ENCODE data around the gene RIPOR3.

The RIPOR3 gene

DNA sequence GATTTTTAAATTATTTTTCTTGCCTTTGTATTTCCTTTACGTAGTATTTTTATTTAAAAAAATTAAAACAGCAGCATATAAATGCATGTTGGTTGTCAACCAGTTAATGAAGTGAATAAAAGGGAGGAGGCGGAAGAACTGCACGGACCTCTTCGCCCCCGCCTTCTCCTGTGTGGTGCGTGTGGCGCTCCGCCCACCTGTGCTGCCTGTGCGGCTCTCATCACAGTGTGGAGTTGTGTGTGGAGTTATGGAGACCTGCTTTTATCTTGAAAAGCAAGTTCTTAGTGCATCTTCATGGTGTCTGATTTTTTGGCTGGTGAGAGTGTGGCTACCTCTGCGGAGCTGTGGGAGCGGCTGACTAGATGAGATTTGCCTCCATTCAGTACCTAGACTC, 122.8 kb downstream of the RIPOR3 start:
- DNase-seq: no peak

DNA sequence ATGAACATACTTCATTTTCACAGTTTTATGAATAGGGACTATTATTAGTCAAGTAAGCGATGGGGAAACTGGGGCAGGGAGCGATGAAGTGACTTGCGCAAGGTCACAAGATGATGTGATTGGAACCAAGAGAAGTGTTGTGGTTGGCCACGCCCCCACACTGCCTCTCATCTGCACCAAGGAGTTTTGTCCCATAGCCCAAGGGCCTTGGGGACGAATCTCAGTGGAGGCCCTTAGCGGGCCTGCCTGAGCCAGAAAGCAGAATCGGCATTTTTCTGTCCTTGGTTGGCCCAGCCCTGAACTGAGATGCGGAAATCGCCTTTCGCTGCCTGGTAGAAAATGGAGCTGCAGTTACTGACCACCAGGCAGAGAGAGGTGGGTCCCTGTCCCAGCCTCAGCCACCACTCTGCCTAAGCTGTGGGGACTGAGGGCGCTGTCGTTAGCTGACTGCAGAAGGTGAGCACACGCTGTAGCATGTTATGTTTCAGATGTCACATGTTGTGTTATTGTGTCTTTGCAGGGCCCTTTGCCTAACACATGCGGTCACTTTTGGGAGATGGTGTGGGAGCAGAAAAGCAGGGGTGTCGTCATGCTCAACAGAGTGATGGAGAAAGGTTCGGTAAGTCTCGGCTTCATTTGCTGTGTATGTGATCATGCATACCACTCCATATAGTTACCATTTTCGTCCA, 123.3 kb downstream of the RIPOR3 start:
- DNase-seq: no peak

DNA sequence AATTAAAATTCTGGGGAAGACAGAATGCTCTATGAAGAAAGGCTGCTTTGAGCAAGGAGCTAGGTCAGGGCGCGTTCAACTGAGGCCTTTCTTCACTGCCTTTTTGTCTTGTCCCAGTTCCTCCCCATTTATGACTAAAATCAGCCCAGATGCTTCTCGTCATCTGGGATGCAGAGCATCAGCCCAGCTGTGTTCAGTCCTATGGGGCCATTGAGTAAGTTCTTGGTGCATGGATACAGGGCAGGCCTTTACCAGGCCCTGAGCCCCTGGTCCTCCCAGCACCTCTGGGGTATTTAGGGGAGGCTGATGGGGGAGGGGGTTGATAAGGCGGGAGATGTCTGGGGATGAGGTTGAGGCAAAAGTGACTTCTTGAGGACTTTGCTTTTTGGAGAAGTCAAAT, 125.5 kb downstream of the RIPOR3 start:
- DNase-seq: no peak

DNA sequence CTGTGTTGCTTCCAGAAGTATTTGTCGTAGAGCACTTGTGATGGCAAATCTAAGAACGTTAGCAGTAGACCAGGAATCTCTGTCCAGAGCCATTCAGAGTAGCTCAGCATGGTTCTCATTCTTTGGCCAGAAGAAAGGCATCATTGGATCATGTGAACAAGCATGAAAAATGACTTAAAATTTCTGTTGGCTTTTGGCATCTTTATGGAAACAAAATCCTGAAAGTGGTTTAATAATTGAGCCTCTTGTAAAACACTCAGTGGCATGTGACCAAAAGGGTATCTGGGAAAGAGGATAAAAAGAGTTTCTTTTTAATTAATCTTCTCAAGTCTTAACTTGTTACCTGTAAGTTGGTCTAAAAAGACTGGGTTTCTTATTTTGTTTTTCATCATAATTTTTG, 126.0 kb downstream of the RIPOR3 start:
- no peak for DNase-seq

DNA sequence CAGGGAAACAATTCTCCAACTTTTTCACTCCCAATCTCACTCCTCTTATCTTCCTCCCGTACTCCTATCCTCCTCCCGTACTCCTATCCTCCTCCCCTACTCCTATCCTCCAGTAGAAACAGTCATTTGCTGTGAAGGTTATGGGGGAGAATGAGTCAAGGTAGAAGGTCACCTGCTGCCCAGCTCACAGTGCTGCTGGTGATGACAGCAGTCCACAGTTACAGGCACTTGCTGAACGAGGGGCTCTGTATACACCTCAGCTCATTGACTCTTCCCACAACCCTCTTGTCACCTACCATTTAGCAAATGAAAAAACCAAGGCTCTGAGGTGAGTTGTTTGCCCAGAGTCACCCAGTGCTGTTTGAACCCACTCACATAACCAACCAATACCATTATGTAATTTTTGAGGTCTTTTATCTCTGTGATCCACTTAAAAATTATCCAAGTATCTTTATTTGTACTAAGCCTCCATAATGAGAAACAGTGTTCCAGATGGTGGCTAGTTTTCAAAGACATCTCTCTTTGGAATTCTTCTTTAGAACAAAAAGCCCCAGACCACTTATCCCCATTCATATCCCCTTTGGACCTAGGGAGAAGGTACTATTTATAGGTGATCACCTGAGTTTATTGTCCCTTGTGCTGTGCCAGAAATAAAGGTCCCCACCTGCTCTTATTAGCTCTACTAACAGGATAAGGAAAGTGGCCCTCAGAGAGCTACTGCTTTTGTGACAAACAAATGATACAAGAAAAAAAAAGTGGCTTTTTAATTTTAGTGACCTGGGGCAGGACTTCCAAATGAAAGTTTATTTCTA, 128.0 kb downstream of the RIPOR3 start:
- no peak for DNase-seq

DNA sequence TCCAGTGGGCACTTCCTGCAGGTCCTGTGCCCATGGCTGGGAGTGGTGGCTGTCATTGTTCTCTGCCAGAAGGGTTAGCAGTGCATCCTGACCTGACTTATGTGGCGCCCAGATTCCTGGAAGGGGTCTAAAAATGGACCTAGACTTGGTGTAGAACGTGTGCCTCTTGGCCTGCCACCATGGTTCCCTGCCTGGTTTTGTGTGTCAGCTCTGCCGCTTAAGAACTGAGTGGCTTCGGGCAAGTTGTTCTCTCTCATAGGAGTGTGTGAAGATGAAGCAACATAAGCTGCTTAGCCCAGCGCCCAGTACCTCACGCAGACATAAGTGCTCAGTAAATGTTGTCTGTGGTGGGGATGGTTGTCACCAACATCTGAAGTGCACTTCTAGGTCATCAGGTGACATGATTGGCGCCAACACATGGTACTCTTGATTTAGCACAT, 129.1 kb downstream of the RIPOR3 start:
- no peak for DNase-seq

DNA sequence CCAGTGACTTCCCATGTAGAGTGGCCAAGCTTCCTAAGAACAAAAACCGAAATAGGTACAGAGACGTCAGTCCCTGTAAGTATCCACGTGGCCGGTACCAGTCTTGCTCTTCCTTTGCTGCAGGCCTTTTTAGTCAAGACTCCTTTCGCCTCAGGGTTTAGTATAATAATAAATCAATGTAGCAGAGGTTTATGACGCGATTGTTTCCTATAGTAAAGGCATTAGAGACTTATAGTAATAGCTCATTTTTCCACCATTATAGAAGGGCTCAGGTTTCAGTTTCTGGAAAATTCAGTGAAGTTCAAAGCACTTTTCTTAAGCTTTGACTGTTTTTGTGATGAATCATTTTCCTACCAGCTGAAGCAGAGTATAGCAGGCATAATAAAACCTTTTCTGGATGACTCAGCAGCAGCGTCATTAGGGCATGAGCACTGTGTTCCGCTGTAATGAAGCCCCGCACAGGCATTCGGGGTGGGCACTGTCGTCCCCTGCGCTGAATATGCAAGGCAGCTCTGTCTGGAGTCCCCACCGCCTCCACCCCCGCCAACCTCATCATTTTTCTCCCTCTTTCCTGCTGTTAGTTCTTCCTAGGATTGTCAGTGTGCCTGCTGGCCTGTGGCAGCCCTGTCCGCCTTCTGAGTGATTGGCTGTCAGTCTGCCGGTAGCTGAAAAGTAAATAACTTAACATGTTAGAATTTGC, 129.8 kb downstream of the RIPOR3 start:
- no peak for DNase-seq

DNA sequence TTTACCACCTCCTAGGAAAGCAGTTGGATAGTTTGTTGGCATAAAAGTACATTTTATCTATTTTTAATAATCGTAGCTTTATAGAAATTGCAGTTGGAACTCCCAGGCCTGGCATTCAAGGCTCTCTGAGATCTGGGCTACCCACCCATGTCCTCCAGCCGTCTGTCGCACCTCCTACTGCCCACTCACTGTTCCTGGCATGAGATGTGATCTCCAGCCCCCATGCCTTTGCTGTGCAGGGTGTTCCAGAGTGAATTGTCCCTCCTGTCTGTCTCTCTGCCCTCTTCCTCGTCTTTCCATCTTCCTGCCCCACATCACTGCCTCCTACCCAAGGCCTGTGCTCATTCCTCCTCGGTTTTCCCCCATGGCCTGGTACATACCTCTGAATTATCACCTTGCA, 130.5 kb downstream of the RIPOR3 start:
- DNase-seq: no peak

DNA sequence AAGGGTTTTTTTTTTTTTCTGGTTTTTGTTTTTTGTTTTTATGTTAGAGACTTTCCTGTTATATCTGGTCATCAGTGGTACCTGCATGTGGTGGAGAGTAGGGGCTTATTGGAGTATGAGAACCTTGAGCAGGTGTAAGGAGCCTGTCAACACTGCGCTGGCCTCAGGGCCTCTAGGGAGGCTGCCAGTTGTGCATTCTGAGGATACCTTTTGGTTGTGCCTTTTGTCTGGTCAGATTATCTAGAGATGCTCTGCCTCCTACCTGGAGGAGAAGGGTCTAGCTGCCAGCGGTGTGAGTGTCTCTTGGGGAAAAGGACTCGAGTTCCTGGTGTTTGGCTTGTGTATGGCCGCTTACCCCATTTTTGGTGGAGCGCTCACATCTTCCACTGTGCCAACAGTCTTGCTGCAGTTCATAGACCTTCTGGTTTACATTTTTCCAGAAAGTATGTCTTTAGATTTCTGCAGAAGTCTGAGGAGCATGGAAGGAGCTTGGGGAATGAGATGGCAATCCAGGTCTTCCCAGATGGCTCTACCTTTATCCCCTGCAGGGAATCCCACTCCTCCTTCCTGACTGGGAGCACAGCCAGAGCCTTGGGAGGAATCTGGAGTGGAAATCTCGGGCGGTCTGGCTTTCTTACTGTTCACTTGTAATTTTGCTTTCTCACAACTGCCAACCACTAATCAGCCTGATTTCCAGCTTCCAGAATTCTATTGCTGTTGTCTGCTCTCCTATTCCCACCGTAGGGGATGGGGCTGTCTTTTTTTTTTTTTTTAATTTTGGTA, 131.3 kb downstream of the RIPOR3 start:
- no peak for DNase-seq

DNA sequence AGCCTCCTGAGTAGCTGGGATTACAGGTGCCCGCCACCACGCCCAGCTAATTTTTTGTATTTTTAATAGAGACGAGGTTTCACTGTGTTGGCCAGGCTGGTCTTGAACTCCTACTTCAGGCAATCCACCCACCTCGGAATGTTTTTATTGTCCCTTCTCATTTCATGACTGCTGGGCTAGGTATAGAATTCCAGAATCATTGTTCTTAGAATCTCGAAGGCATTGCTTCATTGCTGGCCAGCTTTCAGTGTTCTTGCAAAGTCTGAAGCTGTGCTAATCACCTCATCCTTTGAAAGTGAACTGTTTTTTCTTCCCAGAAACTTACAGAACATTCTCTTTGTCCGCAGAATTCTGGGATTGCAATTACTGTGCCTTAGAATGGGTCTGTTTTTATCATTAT, 132.2 kb downstream of the RIPOR3 start:
- DNase-seq: no peak

DNA sequence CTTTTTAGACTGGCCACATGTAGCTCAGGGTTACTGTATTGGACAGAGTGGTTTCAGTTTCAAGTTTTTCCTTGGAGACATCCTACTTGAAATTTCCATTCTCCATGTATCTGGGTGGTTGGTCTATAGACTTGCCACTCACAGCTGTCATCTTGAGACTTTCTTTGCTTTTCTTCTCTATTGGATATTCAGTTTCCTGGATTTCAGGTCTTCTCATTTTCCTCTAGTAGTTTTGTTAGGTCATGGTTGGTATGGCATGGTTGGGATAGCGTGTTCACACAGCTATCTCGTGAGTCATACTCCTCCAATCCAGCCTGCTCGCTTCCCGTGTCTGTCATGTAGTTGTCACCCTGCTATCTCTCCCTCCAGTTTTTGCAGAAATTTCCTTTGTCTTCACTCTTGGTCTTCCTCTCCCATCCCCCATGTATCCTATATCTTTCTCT, 132.8 kb downstream of the RIPOR3 start:
- no peak for DNase-seq

DNA sequence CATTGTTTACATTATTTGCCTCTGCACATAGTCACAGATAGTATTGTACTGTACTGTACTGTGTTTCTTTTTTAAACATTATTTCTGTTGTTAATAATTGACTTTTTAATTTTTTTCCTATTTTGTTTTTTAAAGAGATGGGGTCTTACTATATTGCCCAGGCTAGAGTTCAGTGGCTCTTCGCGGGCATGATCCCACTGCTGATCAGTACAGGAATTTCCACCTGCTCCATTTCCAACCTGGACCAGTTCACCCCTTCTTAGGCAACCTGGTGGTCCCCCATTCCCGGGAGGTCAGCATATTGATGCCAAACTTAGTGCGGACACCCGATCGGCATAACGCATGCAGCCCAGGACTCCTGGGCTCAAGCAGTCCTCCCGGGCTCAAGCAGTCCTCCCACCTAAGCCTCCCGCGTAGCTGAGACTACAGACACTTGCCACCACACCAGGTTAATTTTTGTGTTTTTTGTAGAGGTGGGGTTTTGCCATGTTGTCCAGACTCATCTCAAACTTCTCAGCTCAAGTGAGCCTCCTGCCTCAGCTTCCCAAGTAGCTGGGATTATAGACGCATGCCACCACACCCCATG, 133.7 kb downstream of the RIPOR3 start:
- DNase-seq: no peak

DNA sequence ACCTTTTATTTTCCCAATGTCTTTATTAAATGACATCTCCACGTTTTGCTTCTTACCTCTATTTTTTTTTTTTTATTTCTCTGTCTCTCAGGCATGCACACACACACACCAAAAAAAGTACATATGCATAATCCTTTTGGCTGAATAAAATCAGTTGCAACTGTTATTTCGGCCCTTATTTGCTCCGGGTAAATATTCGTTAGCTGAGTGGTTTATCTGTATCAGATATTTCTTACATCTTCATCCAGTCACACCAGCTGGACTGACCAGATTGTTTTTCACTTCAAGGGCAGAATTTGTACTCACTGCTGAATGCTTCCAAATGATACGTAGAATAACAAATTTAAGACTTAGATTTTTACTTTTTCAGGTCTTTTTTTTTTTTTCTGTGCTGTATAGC, 135.7 kb downstream of the RIPOR3 start:
- no peak for DNase-seq

DNA sequence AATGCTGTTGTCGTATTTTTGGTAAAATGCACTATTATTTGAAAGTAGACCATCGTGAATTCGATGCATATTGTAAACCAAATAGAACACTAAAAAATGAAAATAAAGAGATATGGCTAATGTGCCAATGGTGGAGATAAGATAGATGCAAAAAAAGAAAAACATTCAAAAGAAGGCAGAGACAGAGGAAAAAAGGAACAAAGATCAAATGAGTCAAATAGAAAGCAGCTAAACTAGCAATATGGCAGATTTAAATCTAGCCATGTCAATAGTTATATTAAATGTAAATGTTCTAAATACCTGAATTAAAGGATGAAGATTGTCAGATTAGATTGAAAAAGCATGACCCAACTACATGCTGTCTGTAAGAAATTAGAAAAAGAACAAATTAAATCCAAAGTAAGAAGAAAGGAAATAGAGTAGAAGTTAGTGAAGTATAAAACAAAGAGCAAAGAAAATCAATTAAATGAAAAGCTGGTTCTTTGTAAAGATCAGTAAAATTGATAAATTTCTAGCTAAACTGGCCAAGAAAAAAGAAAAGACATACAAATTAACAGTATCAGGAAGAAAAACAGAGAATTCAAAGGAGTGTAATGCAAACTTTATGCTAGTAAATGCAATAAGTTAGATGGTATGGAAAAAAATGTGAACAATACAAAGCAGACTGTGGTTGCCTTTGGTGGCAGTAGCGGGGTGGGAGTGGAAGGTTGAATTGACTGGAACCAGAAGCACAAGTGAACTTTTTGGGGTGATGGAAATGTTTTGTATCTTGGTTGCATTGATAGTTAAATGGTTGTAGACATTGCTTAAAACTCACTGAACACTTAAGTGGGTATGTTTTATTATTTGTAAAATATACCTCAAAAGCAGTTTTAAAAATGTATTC, 136.4 kb downstream of the RIPOR3 start:
- DNase-seq: no peak

DNA sequence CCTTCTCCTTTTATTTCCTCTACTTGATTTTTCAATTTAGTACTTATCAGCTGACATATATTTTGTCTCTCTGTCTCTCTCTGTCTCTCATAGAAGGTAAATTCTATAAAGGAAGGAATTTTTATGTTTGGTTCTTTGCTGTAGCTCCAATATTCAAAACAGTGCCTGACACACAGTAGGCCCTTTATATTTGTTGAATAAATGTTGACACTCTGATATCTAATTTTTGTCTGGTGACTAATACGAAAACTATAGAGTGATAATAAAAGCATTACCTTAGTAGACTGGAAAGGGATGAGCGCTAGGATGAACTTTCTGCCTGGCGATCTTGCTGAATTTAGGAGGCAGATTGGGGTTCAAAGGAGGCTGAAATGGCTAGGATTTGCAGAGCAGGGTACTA, 138.4 kb downstream of the RIPOR3 start:
- no peak for DNase-seq

DNA sequence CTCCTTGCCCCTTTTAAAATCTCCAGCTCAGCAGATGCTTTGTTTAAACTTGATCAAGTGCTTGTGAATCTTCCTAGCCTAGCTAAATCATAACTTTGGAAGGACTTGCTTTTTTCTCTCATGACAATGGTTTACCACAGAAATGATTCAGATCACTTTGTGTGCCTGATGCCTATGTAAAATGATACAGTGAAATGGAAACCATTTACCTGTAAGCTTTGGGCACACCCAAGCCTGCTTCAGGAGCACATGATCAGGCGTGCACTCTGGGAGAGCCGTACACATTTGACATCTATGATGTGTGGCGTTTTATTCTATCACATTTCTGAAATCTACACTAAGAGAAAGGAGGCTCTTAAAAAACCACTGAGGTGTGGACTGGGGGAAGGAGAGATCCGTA, 140.1 kb downstream of the RIPOR3 start:
- no peak for DNase-seq

DNA sequence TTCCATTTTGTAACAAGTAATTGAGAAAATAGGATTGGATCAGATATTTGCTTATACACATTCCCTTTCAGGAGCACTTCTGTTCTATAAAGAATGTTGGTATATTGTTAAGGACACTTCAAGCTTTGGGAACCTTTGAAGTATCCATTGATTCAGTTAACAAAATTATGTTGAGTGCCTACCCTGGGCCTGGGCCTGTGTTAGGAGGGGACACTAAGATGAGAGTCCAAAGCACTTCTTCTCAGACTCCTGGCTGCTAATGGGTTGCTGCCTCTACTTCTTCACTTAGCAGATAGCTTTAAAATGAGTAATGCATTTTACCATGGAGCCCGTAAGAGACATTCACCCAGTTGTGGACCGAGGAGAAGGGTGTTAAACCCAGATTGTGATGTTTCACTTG, 140.8 kb downstream of the RIPOR3 start:
- DNase-seq: no peak

DNA sequence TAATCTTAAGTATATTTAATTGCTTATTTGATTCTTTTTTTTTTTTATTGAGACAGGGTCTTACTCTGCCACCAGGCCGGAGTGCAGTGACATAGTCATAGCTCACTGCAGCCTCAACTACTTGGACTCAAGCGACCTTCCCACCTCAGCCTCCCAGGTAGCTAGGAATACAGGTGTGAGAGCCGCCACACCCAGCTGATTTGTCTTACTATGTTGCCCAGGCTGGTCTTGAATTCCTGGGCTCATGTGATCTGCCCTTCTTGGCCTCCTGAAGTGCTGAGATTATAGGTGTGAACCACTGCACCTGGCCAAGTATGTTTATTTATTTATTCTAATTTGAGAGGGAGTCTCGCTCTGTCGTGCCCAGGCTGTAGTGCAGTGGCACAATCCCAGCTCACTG, 142.9 kb downstream of the RIPOR3 start:
- no peak for DNase-seq

DNA sequence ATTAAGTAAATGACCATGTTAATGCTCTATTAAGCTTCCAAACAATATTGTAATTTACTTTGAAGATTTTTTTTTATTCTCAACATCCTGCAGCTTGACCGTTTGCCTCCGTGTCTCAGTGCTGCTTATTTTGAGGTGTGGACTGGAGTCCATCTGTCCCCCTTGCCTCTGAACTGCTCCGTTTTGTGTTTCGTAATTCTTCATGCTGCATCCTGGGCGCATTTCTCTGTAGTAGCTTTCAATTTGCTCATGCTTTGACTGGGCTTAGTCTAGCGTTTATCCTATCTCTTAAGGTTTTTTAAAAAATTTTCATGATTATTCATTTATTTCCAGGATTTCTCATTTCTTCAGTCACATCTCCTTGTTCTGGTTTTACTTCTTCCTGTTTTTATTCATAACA, 143.4 kb downstream of the RIPOR3 start:
- DNase-seq: no peak

DNA sequence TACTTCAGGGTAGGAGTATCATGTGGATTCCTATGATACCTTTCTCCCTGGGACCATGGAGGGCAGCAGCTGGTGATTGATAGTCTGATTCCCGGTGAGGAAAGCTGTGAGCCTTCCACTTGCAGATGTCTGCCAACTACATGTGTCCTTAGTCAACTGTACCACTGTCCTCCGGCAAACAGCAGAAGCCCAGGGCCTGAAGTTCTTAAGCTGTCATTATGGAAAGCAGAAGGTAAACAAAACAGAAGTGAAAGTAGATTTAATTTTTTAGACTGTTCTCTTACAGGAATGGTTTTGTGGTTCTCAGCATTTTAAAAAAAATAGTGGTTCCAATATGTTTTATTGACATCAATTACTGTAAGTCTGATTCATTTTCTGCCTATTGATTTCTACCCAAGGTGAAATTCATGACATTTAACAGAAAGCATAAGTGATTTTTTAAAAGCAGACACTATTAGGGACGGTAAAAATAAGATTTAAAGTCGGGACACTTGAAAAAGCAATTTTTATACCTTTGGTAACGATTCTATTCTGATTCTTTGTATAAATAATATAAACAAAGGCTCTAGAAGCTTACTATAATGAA, 144.5 kb downstream of the RIPOR3 start:
- DNase-seq: no peak

DNA sequence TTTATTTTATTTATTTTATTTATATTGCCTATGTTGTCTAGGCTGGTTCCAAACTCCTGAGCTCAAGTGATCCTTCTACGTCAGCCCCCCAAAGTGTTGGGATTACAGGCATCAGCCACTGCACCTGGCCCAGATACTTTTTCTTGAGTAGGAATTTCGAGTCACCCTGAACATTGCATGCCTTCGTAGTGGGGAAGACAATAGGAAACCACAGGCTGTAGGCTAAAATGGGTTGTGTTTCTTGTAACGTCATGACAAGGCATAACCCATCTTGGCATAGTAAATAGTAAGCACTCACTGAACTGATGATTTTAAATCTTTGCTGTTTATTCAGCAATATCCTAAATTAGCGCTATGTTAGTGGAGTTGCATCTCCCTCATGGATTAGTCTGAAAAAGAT, 146.2 kb downstream of the RIPOR3 start:
- no peak for DNase-seq
